Measurements from ENCODE around the gene ZNRF1. TPM values are rescaled to one million over a fixed set of nuclear protein-coding genes. Genes with fewer than 3 reads are reported as not detected.

The ZNRF1 gene
- total RNA-seq, 1 experiment from 2014 or later, result 27.1 TPM

DNA sequence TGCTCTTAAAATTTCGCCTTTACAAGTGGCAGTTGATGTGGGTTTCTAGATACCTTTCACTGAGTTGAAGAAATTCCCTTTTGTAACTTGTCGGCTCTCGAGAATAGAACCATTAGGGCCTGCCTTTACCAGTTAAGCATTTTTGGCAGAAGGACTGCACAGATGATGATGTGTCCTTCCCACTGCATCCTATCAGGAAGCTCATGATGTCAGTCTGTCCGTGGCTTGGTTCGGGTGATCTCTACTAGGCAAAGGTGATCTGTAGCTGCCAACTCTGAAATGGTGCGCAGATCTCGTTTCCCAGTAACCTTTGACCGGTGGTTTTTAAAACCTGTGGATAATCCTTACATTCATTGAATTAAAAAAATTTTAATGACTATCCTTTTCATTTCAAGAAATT is 49.7 kb downstream of the ZNRF1 start:
- H3K4me3 Mint-ChIP-seq (ENCODE audit: low read depth, unreplicated experiment), result no peak overlapping the region
- no peaks in the 10 kb centered on the region for H3K27me3 Mint-ChIP-seq (ENCODE audit: unreplicated experiment)
- TF ChIP-seq, protein P1, sequence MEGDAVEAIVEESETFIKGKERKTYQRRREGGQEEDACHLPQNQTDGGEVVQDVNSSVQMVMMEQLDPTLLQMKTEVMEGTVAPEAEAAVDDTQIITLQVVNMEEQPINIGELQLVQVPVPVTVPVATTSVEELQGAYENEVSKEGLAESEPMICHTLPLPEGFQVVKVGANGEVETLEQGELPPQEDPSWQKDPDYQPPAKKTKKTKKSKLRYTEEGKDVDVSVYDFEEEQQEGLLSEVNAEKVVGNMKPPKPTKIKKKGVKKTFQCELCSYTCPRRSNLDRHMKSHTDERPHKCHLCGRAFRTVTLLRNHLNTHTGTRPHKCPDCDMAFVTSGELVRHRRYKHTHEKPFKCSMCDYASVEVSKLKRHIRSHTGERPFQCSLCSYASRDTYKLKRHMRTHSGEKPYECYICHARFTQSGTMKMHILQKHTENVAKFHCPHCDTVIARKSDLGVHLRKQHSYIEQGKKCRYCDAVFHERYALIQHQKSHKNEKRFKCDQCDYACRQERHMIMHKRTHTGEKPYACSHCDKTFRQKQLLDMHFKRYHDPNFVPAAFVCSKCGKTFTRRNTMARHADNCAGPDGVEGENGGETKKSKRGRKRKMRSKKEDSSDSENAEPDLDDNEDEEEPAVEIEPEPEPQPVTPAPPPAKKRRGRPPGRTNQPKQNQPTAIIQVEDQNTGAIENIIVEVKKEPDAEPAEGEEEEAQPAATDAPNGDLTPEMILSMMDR (IDR thresholded peaks at IDR 0.05; ENCODE audit: unreplicated experiment), result no peak
- CTCF ChIA-PET, result no interaction called here
- H3K4me1 Mint-ChIP-seq (ENCODE audit: low read depth, unreplicated experiment), result peaks cover under 1% of the 10 kb centered on the region
- no peaks in the 10 kb centered on the region for H3K36me3 Mint-ChIP-seq (ENCODE audit: insufficient read depth, unreplicated experiment)
- H3K9me3 Mint-ChIP-seq (ENCODE audit: low read depth, unreplicated experiment), result no peaks in the 10 kb centered on the region
- BruUV-seq (replicated peaks), result no TSS peak
- intact Hi-C loops (cut with micrococcal nuclease; ENCODE audit: unreplicated experiment), result no loop called here
- no peak overlapping the region for H3K27ac Mint-ChIP-seq (ENCODE audit: unreplicated experiment)
- DNase-seq, result no peak

DNA sequence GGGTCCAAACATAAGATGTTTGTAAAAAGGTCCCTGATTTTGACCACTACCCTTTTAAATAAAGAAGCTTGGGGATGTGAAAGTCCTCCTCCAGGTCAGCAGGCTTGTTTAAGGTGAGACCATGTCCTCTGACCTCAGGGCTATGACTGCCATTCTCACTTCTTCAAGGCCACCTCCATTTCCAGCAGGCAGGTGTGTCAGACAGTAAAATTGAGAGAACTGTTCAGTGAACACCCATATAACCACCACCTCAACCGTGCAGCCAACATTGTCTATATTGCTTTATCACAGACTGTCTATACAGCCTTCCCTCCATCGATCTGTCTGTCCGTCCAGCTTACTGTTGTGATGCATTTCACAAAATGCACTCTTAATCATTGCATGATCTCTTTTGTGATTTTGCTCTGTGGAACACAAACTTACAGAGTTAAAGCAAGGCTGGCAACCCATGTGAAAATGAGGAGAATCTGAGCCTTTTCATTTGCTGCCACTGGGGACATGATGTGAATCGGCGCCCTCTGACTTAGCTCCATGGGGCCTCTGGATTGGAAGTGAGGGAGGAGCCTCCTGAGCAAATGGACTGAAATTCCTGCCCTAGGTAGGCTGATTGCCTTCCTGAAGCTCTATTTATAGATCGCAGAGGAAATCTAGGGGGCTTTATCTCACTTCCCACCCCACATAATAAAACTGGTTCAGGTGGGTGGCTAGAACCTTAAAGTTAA is 53.8 kb downstream of the ZNRF1 start:
- Mint-ChIP-seq H3K4me3 (ENCODE audit: low read depth, unreplicated experiment) (no peak overlapping the region), H3K4me1 (ENCODE audit: low read depth, unreplicated experiment) (peaks cover 13% of the 10 kb centered on the region), H3K27ac (ENCODE audit: unreplicated experiment) (no peak overlapping the region), H3K27me3 (ENCODE audit: unreplicated experiment) (no peaks in the 10 kb centered on the region), H3K9me3 (ENCODE audit: low read depth, unreplicated experiment) (no peaks in the 10 kb centered on the region), H3K36me3 (ENCODE audit: insufficient read depth, unreplicated experiment) (no peaks in the 10 kb centered on the region)
- DNase-seq, result no peak
- BruUV-seq (replicated peaks), result no TSS peak
- CTCF ChIA-PET, result no interaction called here
- intact Hi-C loops (cut with micrococcal nuclease; ENCODE audit: unreplicated experiment), result no loop called here
- TF ChIP-seq, protein P1 (IDR thresholded peaks at IDR 0.05; ENCODE audit: unreplicated experiment), result no peak

DNA sequence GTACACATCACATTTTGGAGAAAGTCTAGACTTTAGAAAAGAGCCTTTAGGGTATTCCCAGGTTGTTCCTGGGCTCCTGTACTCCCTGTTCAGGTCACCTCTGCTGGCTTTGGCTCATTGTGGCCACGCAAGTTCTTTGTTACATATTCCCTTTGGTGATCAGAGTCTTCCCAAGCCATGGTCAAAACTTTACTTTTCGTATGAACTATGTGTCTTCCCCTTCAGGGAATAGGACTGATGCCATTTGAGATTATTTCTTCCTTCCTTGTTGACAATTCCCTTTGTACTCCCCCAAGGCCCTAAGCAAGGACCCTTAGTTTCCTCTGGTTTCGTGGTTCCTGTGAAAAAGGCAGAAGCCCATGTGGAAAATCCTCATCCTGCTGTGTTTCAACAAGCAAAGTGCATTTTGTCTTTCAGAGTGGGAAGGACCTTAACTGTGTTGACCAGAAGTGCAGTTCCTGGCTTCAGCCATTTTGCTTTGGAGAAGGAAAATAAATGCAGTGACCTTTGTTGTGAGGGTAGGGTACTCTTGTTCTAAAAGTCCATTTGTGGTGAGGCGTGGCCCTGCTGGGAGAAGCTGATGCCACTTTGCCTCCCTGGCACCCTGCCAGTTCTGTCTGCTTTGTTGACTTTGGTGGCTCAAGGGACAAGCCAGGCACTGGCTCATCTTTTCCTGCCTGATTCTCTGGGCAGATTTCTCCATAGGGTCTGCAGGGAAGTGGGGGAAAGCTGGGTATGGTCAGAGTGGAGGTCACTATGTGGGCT is 55.1 kb downstream of the ZNRF1 start:
- peaks cover 13% of the 10 kb centered on the region for H3K4me1 Mint-ChIP-seq (ENCODE audit: low read depth, unreplicated experiment)
- H3K27me3 Mint-ChIP-seq (ENCODE audit: unreplicated experiment), result no peaks in the 10 kb centered on the region
- CTCF ChIA-PET, result interaction anchor here (0.6 to 0.7 kb wide), 2 partner anchors 10 to 318 kb away, joined by 3 read pairs; no protein-coding TSS in a partner anchor
- intact Hi-C loops (cut with micrococcal nuclease; ENCODE audit: unreplicated experiment), result no loop called here
- BruUV-seq (replicated peaks), result no TSS peak
- H3K4me3 Mint-ChIP-seq (ENCODE audit: low read depth, unreplicated experiment), result no peak overlapping the region
- H3K27ac Mint-ChIP-seq (ENCODE audit: unreplicated experiment), result no peak overlapping the region
- H3K9me3 Mint-ChIP-seq (ENCODE audit: low read depth, unreplicated experiment), result no peaks in the 10 kb centered on the region
- DNase-seq, result peak; percentile 55
- no peaks in the 10 kb centered on the region for H3K36me3 Mint-ChIP-seq (ENCODE audit: insufficient read depth, unreplicated experiment)
- TF ChIP-seq, protein P1 (IDR thresholded peaks at IDR 0.05; ENCODE audit: unreplicated experiment), result no peak

DNA sequence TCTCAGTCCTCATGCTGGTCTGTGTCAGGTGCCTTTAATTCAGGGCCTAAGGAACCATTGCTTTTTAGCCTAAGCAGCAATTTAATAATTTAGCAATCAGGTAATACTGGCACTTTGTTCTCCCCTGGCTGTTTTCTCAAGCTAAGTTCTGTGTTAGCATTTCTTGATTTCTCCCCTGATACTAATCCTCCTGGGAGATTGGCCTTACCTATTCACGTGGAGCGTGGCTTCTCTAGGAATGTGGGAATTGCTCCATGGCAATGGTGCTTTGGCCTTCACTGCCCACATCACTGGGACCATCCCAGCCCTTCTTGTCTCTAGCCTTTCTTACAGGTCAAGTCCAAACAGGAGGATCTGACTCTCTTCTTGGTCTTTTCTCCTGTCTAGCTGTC is 55.7 kb downstream of the ZNRF1 start:
- Mint-ChIP-seq H3K36me3 (ENCODE audit: insufficient read depth, unreplicated experiment) (no peaks in the 10 kb centered on the region), H3K27ac (ENCODE audit: unreplicated experiment) (no peak overlapping the region), H3K4me1 (ENCODE audit: low read depth, unreplicated experiment) (peaks cover 13% of the 10 kb centered on the region), H3K27me3 (ENCODE audit: unreplicated experiment) (no peaks in the 10 kb centered on the region), H3K4me3 (ENCODE audit: low read depth, unreplicated experiment) (no peak overlapping the region), H3K9me3 (ENCODE audit: low read depth, unreplicated experiment) (no peaks in the 10 kb centered on the region)
- intact Hi-C loops (cut with micrococcal nuclease; ENCODE audit: unreplicated experiment), result no loop called here
- TF ChIP-seq, protein P1 (IDR thresholded peaks at IDR 0.05; ENCODE audit: unreplicated experiment), result no peak
- no TSS peak for BruUV-seq (replicated peaks)
- CTCF ChIA-PET, result no interaction called here
- no peak for DNase-seq
